WTC11 (cell line): Measurements from ENCODE around the gene NANOS2. TPM values are rescaled to one million over a fixed set of nuclear protein-coding genes. Genes with fewer than 3 reads are reported as not detected.
"Not testable (repeated sequence)": the region's sequence is repeated elsewhere in the genome, so short reads cannot be mapped to it uniquely, and the experiment has no call there.

Experiments used
- ATAC-seq: fragments of 200-7000 bp; cut with Tn5 transposase; 2 replicates; pipeline ENCODE4 v1.10.0; 2021; ENCODE audit warnings: mild to moderate bottlenecking, moderate library complexity
- CTCF ChIA-PET: fragments of 300-600 bp; sonication (Branson Sonifier 250); formaldehyde crosslinking; loops from one replicate; lab custom pipeline; 2021; ENCODE audit warnings: antibody characterized with exemption; lab: Charles Lee
- POLR2A ChIA-PET: fragments of 350-600 bp; sonication (Branson Sonifier 250); formaldehyde crosslinking; loops from one replicate; lab custom pipeline; 2021; ENCODE audit warnings: antibody characterized with exemption; lab: Charles Lee
- DNase-seq: peaks from one replicate; pipeline ENCODE4 v3.0.0; 2021; ENCODE audit warnings: low spot score
- H3K27ac Mint-ChIP-seq: 2 replicates; pipeline ENCODE4 v1.8.0; 2021; ENCODE audit warnings: mixed read lengths
- H3K27me3 Mint-ChIP-seq: 2 replicates; pipeline ENCODE4 v1.8.0; 2021; ENCODE audit warnings: low read depth, mild to moderate bottlenecking, moderate library complexity, mixed read lengths
- H3K36me3 Mint-ChIP-seq: 2 replicates; pipeline ENCODE4 v1.8.0; 2021; ENCODE audit warnings: mixed read lengths
- H3K4me1 Mint-ChIP-seq: 2 replicates; pipeline ENCODE4 v1.8.0; 2022; ENCODE audit warnings: mixed read lengths
- H3K4me3 Mint-ChIP-seq: 2 replicates; pipeline ENCODE4 v1.8.0; 2021; ENCODE audit warnings: mild to moderate bottlenecking, moderate library complexity, mixed read lengths
- H3K9me3 Mint-ChIP-seq: 2 replicates; pipeline ENCODE4 v1.8.0; 2021; ENCODE audit warnings: mixed read lengths
- ATF6 ChIP-seq: sonication (generic); formaldehyde crosslinking; IDR thresholded peaks from 2 replicates; pipeline ENCODE4 v1.8.1; 2023; ENCODE audit warnings: mild to moderate bottlenecking, missing genetic modification reagents
- CDX4 ChIP-seq: fragments of 250-450 bp; sonication (Bioruptor Pico); IDR thresholded peaks from 2 replicates; pipeline ENCODE4 v1.9.0; 2021; ENCODE audit warnings: moderate library complexity, mild to moderate bottlenecking, inconsistent platforms, borderline replicate concordance
- FOXP4 ChIP-seq: sonication (generic); formaldehyde crosslinking; IDR thresholded peaks from 2 replicates; pipeline ENCODE4 v1.8.0; 2022; ENCODE audit warnings: mild to moderate bottlenecking, missing genetic modification reagents
- GABPB1 ChIP-seq: sonication (generic); formaldehyde crosslinking; IDR thresholded peaks from 2 replicates; pipeline ENCODE4 v1.8.1; 2023; ENCODE audit warnings: mild to moderate bottlenecking, missing genetic modification reagents
- MLX ChIP-seq: sonication (generic); formaldehyde crosslinking; IDR thresholded peaks from 2 replicates; pipeline ENCODE4 v1.8.1; 2023; ENCODE audit warnings: mild to moderate bottlenecking, missing genetic modification reagents, moderate library complexity
- NFATC4 ChIP-seq: fragments of 250-450 bp; sonication (Bioruptor Pico); IDR thresholded peaks from 2 replicates; pipeline ENCODE4 v1.9.0; 2021; ENCODE audit warnings: mild to moderate bottlenecking
- PRRX2 ChIP-seq: fragments of 250-450 bp; sonication (Bioruptor Pico); IDR thresholded peaks from 2 replicates; pipeline ENCODE4 v1.8.0; 2021; ENCODE audit warnings: mild to moderate bottlenecking
- TCF7 ChIP-seq: sonication (generic); formaldehyde crosslinking; IDR thresholded peaks from 2 replicates; pipeline ENCODE4 v1.8.0; 2022; ENCODE audit warnings: mild to moderate bottlenecking, low read depth, missing genetic modification reagents, moderate library complexity
- USF1 ChIP-seq: sonication (generic); formaldehyde crosslinking; IDR thresholded peaks from 2 replicates; pipeline ENCODE4 v1.8.0; 2022; ENCODE audit warnings: mild to moderate bottlenecking, missing genetic modification reagents
- USF2 ChIP-seq: sonication (generic); formaldehyde crosslinking; IDR thresholded peaks from 2 replicates; pipeline ENCODE4 v1.8.1; 2023; ENCODE audit warnings: mild to moderate bottlenecking, missing genetic modification reagents, moderate library complexity
- ZNF121 ChIP-seq: sonication (generic); formaldehyde crosslinking; IDR thresholded peaks from 2 replicates; pipeline ENCODE4 v1.8.0; 2023; ENCODE audit warnings: missing genetic modification reagents
- ZNF281 ChIP-seq: sonication (generic); formaldehyde crosslinking; IDR thresholded peaks from 2 replicates; pipeline ENCODE4 v1.8.0; 2023; ENCODE audit warnings: mild to moderate bottlenecking, missing genetic modification reagents
- ZNF423 ChIP-seq: fragments of 250-450 bp; sonication (Bioruptor Pico); IDR thresholded peaks from 2 replicates; pipeline ENCODE4 v2.1.2; 2022; ENCODE audit warnings: mild to moderate bottlenecking, moderate library complexity
- ZNF425 ChIP-seq: fragments of 250-450 bp; sonication (Bioruptor Pico); conservative IDR thresholded peaks from 2 replicates; pipeline ENCODE4 v1.9.0; 2021; ENCODE audit warnings: mild to moderate bottlenecking
- total RNA-seq: library from RNA; stranded (reverse); gene quantifications from 3 replicates; pipeline ENCODE4 v1.2.3, GENCODE V29; 2021

The NANOS2 gene
- total RNA-seq, 1 experiment from 2014 or later = 0.13 TPM

GRCh38 chr19:45897261-45897812 is 17.2 kb downstream of the NANOS2 start:
- TF ChIP-seq ZNF121 (CRISPR knock-in tag) (peak; percentile 81), CDX4 (CRISPR knock-in tag) (no peak)
- no peak overlapping the region for H3K27ac Mint-ChIP-seq
- no peak overlapping the region for H3K4me3 Mint-ChIP-seq
- H3K9me3 Mint-ChIP-seq = no peaks in the 10 kb centered on the region
- POLR2A ChIA-PET = no interaction called here
- peaks cover 33% of the 10 kb centered on the region for H3K36me3 Mint-ChIP-seq
- peaks cover 10% of the 10 kb centered on the region for H3K4me1 Mint-ChIP-seq
- H3K27me3 Mint-ChIP-seq = peaks cover 23% of the 10 kb centered on the region
- CTCF ChIA-PET = no interaction called here
- ATAC-seq = no peak
- DNase-seq = no peak

- H3K27ac Mint-ChIP-seq, ATAC-seq, DNase-seq, H3K9me3 Mint-ChIP-seq, POLR2A ChIA-PET, CTCF ChIA-PET, H3K4me3 Mint-ChIP-seq: not testable (repeated sequence)
- H3K4me1 Mint-ChIP-seq = peaks cover 10% of the 10 kb centered on the region
- H3K36me3 Mint-ChIP-seq = peaks cover 33% of the 10 kb centered on the region
- H3K27me3 Mint-ChIP-seq = peaks cover 12% of the 10 kb centered on the region
Measured at GRCh38 chr19:45895983-45896599, 18.5 kb downstream of the NANOS2 start.

GRCh38 chr19:45895519-45895972 is 19.0 kb downstream of the NANOS2 start:
- H3K27ac Mint-ChIP-seq = no peak overlapping the region
- CTCF ChIA-PET = no interaction called here
- peaks cover 28% of the 10 kb centered on the region for H3K36me3 Mint-ChIP-seq
- TF ChIP-seq ZNF425 (CRISPR knock-in tag) (no peak), GABPB1 (CRISPR knock-in tag) (peak; percentile 96)
- POLR2A ChIA-PET = no interaction called here
- H3K27me3 Mint-ChIP-seq = peaks cover 7% of the 10 kb centered on the region
- no peak for ATAC-seq
- no peaks in the 10 kb centered on the region for H3K9me3 Mint-ChIP-seq
- peaks cover 5% of the 10 kb centered on the region for H3K4me1 Mint-ChIP-seq
- no peak for DNase-seq
- no peak overlapping the region for H3K4me3 Mint-ChIP-seq

GRCh38 chr19:45890877-45891276 is 23.7 kb downstream of the NANOS2 start:
- Mint-ChIP-seq H3K4me3 (no peak overlapping the region), H3K27ac (no peak overlapping the region), H3K36me3 (peaks cover 8% of the 10 kb centered on the region; the same call in 1 of the 2 replicates), H3K9me3 (no peaks in the 10 kb centered on the region), H3K27me3 (no peaks in the 10 kb centered on the region), H3K4me1 (peaks cover 7% of the 10 kb centered on the region; the same call in 1 of the 2 replicates)
- ChIA-PET CTCF (interaction anchor here (0.6 to 4.2 kb wide), 5 partner anchors 10 to 877 kb away, joined by 3 to 21 read pairs (median 4); partner anchors contain the start of gene FOXA3), POLR2A (no interaction called here)
- DNase-seq = no peak
- ATAC-seq = no peak
- no peak for TF ChIP-seq MLX (CRISPR knock-in tag)
- no peak for TF ChIP-seq FOXP4 (CRISPR knock-in tag)
- no peak for TF ChIP-seq ZNF121 (CRISPR knock-in tag)
- no peak for TF ChIP-seq ATF6 (CRISPR knock-in tag)
- no peak for TF ChIP-seq USF2 (CRISPR knock-in tag)
- no peak for TF ChIP-seq PRRX2 (CRISPR knock-in tag)
- no peak for TF ChIP-seq ZNF281 (CRISPR knock-in tag)
- no peak for TF ChIP-seq GABPB1 (CRISPR knock-in tag)
- TF ChIP-seq TCF7 (CRISPR knock-in tag) = no peak
- TF ChIP-seq USF1 = no peak
- TF ChIP-seq NFATC4 (CRISPR knock-in tag) = no peak
- no peak for TF ChIP-seq ZNF423 (CRISPR knock-in tag)
